Sigmoid colon (tissue), 7 donors: Measurements from ENCODE around the gene GJA3. TPM values are rescaled to one million over a fixed set of nuclear protein-coding genes. Genes with fewer than 3 reads are reported as not detected.

Source experiments
- DNase-seq: peaks from one replicate; pipeline ENCODE4 v3.0.0-alpha.2; 2019
- H3K27ac ChIP-seq, 4 donors: fragments of 200-600 bp; sonication (generic); one replicate each; pipeline ENCODE4 v1.5.1; 2016 to 2019; ENCODE audit warnings: mild to moderate bottlenecking in 1 of 4
- H3K27me3 ChIP-seq, 3 donors: fragments of 200-600 bp; sonication (generic); one replicate each; pipeline ENCODE4 v1.5.1; 2019; ENCODE audit warnings: mild to moderate bottlenecking in 1 of 3
- H3K36me3 ChIP-seq, 4 donors: fragments of 200-600 bp; sonication (generic); one replicate each; pipeline ENCODE4 v1.5.1; 2016 to 2019
- H3K4me1 ChIP-seq, 4 donors: fragments of 200-600 bp; sonication (generic); one replicate each; pipeline ENCODE4 v1.5.1; 2017 to 2019
- H3K4me3 ChIP-seq, 4 donors: fragments of 200-600 bp; sonication (generic); one replicate each; pipeline ENCODE4 v1.5.1; 2017 to 2019; ENCODE audit warnings: mild to moderate bottlenecking in 2 of 4, moderate library complexity in 1 of 4
- H3K9me3 ChIP-seq, 4 donors: fragments of 200-600 bp in 3 of 4; sonication (generic) in 3 of 4; one replicate each; pipeline versions ENCODE4 v1.5.1 to v1.6.1; 2013 to 2019
- CTCF ChIP-seq, 4 experiments: fragments of 450-650 bp in 3 of 4; fragments of 200-600 bp in 1 of 4; IDR thresholded peaks; one replicate each; pipeline ENCODE4 v1.5.1; 2016 to 2019; ENCODE audit warnings: antibody characterized with exemption in 4 of 4, mild to moderate bottlenecking in 3 of 4, moderate library complexity in 2 of 4
- EP300 ChIP-seq, 4 donors: sonication (generic); formaldehyde crosslinking; IDR thresholded peaks; one replicate each; pipeline ENCODE4 v1.6.1; 2017; ENCODE audit warnings: antibody characterized with exemption in 4 of 4
- POLR2A ChIP-seq, 2 donors: fragments of 450-650 bp; IDR thresholded peaks; one replicate each; pipeline ENCODE4 v1.6.1; 2016; ENCODE audit warnings: antibody characterized with exemption in 2 of 2, mild to moderate bottlenecking in 2 of 2, moderate library complexity in 2 of 2
- POLR2AphosphoS5 ChIP-seq, 4 donors: sonication (generic); formaldehyde crosslinking; IDR thresholded peaks; one replicate each; pipeline ENCODE4 v1.6.1; 2017; ENCODE audit warnings: antibody characterized with exemption in 4 of 4
- WGBS, 2 donors: extraction: QIAGEN DNeasy Blood & Tissue Kit; methylation state at CpG; one replicate each; pipeline ENCODE4 v1.1.7; 2013; 5-methylcytosine and 5-hydroxymethylcytosine counted together
- intact Hi-C: fragments of 100-400 bp; cut with DNase I; formaldehyde crosslinking; loops from one replicate; pipeline ENCODE4 v1.15.1; 2023
- polyA plus RNA-seq, 3 donors: library from polyadenylated mRNA; stranded (reverse); fragments of 200-250 nt; gene quantifications; one replicate each; pipeline ENCODE4 v1.2.3, GENCODE V29; 2013
- total RNA-seq, 4 donors: library from RNA; depleted of rRNA; stranded (reverse); fragments of >200 nt; gene quantifications; one replicate each; pipeline ENCODE4 v1.1.0, GENCODE V29; 2016
- donor health status: healthy with polysubstance abuse.
- donor health status: Bipolar disorder and iron deficiency.
- donor health status: healthy.

GJA3 gene
- total and polyA plus RNA-seq, 7 donors, result 0.10 TPM; not detected in 6

- intact Hi-C loops, result no loop called here
- WGBS, 2 donors, result 67 to 76% methylated on average over 14 of the region's 14 CpGs
- no peaks in the 10 kb centered on the region for H3K36me3 ChIP-seq
- H3K9me3 ChIP-seq, result no peaks in the 10 kb centered on the region
- no peak for DNase-seq
- H3K27me3 ChIP-seq, result peaks cover 20 to 85% (median 35%) of the 10 kb centered on the region in 3 donors
- H3K27ac ChIP-seq, result no peak overlapping the region
- TF ChIP-seq POLR2A (IDR thresholded peaks at IDR 0.05), result no peak
- TF ChIP-seq CTCF (IDR thresholded peaks at IDR 0.05), result no peak
- no peak for TF ChIP-seq POLR2AphosphoS5 (IDR thresholded peaks at IDR 0.05)
- no peak for TF ChIP-seq EP300 (IDR thresholded peaks at IDR 0.05)
- no peak overlapping the region for H3K4me3 ChIP-seq
- H3K4me1 ChIP-seq, result peaks cover 0 to 15% (median 10%) of the 10 kb centered on the region in 4 donors
These were observed 19.4 kb downstream of the GJA3 start for GRCh38 chr13:20141238-20142022.

GRCh38 chr13:20140487-20140886 is 20.4 kb downstream of the GJA3 start:
- intact Hi-C loops, result no loop called here
- Histone ChIP-seq H3K9me3 (no peaks in the 10 kb centered on the region), H3K4me1 (peaks cover 0 to 15% (median 10%) of the 10 kb centered on the region in 4 donors), H3K4me3 (no peak overlapping the region), H3K27me3 (peaks cover 27 to 85% (median 43%) of the 10 kb centered on the region in 3 donors), H3K27ac (no peak overlapping the region), H3K36me3 (no peaks in the 10 kb centered on the region)
- TF ChIP-seq EP300 (IDR thresholded peaks at IDR 0.05) (no peak), CTCF (IDR thresholded peaks at IDR 0.05) (no peak), POLR2A (IDR thresholded peaks at IDR 0.05) (no peak), POLR2AphosphoS5 (IDR thresholded peaks at IDR 0.05) (no peak)
- DNase-seq, result no peak
- WGBS, 2 donors, result 64 to 81% methylated on average over 4 of the region's 4 CpGs

GRCh38 chr13:20137875-20138274 is 23.0 kb downstream of the GJA3 start:
- Histone ChIP-seq H3K27ac (no peak overlapping the region), H3K4me3 (no peak overlapping the region), H3K36me3 (no peaks in the 10 kb centered on the region), H3K27me3 (peaks cover 28 to 89% (median 39%) of the 10 kb centered on the region in 3 donors), H3K9me3 (no peaks in the 10 kb centered on the region), H3K4me1 (peaks cover 0 to 15% (median 10%) of the 10 kb centered on the region in 4 donors)
- intact Hi-C loops, result no loop called here
- TF ChIP-seq POLR2A (IDR thresholded peaks at IDR 0.05) (no peak), CTCF (IDR thresholded peaks at IDR 0.05) (no peak), POLR2AphosphoS5 (IDR thresholded peaks at IDR 0.05) (no peak)
- 32 to 81% methylated on average over 2 of the region's 2 CpGs for WGBS, 2 donors
- no peak for DNase-seq

GRCh38 chr13:20136781-20137703 is 23.8 kb downstream of the GJA3 start:
- Histone ChIP-seq H3K27me3 (peaks cover 20 to 81% (median 31%) of the 10 kb centered on the region in 3 donors), H3K9me3 (no peaks in the 10 kb centered on the region), H3K27ac (no peak overlapping the region), H3K4me1 (peaks cover 0 to 8% (median 5%) of the 10 kb centered on the region in 4 donors), H3K36me3 (no peaks in the 10 kb centered on the region), H3K4me3 (no peak overlapping the region)
- WGBS, 2 donors, result 13 to 32% methylated on average over 56 of the region's 56 CpGs
- intact Hi-C loops, result no loop called here
- peak; percentile 32 for DNase-seq
- TF ChIP-seq CTCF (IDR thresholded peaks at IDR 0.05) (no peak), POLR2A (IDR thresholded peaks at IDR 0.05) (no peak), POLR2AphosphoS5 (IDR thresholded peaks at IDR 0.05) (no peak), EP300 (IDR thresholded peaks at IDR 0.05) (no peak)
